NCI-H510A treated with DMSO at 0.1 percent for 48 hours (cell line): ENCODE results near the gene CALM1.

Experiments used
- DNase-seq: peaks from one replicate; lab custom pipeline; 2025; lab: John Stamatoyannopoulos, UW

The CALM1 gene

DNA sequence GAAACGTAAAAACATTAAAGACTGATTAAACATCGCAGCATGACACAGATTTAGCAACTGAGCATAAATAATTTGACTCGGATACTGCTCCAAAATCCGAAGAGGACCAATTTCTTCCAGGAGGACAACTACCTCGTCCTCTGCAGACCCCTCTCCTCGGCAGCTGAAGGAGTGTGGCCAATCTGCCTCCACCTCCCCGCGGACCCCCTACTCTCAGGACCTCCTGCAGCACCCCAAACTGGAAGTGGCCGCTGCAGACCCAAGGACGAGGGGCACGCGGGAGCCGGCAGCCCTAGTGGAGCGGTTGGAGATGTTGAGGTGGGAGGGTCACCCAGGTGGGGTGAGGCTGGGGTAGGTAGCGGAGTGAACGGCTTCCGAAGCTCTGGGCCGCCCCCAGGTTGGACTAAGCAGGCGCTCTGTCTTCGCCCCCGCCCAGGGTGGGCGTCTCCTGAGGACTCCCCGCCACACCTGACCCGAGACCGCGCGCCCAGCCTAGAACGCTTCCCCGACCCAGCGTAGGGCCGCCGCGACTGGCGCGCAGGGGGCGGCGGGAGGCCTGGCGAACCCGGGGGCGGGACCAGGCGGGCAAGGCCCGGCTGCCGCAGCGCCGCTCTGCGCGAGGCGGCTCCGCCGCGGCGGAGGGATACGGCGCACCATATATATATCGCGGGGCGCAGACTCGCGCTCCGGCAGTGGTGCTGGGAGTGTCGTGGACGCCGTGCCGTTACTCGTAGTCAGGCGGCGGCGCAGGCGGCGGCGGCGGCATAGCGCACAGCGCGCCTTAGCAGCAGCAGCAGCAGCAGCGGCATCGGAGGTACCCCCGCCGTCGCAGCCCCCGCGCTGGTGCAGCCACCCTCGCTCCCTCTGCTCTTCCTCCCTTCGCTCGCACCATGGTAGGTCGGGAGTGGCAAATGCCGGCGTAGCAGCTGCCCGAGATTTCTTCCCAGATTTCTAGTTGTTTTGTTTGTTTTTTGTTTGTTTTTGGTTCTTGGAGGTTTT is at the start of gene CALM1:
Gene CALM1, plus strand, starts transcription at position 689 of the 999 bp plus-strand sequence. Its CDS starts 202 bp downstream, at position 891.
- peak; percentile 79 for DNase-seq

DNA sequence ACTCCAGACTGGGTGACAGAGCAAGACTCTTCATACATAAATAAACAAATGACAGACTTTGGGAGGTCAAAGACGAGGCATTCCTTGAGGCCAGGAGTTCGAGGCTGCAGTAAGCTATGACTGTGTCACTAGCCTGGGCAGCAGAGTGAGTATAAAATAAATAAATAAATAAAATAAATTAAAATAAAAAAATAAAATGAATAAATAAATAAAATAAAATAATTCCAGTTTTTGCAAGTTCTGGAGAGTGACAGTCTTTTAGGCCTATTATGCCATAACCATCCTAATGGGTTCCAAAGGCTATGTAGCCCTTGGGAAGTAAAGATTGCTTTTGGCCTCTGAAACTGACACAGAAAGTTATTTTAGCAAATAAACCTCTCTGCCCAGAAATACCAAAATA is 48.6 kb upstream of the CALM1 start:
- DNase-seq: no peak

DNA sequence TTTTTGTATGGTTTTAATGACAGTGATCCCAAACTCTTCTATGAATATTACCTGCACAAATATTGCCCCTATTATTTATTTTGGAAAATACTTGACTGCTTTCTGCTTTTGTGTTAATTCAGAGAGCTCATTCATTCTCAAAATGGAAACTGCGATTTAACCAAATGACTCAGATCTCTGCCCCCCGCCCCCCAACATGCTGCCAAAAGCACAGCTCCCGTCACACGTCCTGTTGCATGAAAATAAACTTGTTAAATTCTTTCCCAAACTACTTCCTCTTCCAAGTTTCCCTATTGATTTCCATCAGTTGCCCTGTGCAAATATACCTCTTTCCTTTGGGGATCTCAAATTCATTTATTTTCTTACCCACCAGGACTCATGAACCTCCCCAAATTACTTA is 47.1 kb upstream of the CALM1 start:
- DNase-seq: no peak

DNA sequence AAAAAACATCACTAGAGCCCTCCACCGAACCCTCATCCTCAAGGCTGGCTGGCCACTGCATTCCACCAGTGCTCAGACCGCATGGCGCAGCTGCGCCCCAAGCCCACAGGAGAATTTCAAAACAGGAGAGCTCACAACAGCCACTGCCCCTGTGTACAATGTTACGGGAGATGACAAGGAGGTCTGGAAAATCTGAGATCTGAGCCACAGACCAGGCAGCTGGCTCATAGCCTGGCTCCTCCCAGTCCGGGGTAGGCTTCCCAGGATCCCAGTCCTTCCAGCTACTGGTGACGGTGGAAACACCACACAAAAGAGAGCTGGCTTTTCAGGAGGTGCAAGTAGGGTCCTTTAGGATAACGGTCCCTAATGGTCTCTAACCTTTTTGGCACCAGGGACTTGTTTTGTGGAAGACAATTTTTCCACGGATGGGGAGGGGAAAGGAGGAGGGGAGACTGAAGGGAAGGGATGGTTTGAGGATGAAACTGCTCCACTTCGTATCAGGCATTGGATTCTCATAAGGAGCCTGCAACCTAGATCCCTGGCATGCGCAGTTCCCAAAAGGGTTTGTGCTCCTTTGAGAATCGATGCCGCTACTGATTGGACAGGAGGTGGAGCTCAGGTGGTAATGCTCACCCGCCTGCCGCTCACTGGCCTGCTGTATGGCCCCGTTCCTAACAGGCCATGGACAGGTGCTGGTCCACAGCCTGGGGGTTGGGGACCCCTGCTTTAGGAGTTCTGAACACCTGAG is 42.1 kb upstream of the CALM1 start:
- DNase-seq: no peak

DNA sequence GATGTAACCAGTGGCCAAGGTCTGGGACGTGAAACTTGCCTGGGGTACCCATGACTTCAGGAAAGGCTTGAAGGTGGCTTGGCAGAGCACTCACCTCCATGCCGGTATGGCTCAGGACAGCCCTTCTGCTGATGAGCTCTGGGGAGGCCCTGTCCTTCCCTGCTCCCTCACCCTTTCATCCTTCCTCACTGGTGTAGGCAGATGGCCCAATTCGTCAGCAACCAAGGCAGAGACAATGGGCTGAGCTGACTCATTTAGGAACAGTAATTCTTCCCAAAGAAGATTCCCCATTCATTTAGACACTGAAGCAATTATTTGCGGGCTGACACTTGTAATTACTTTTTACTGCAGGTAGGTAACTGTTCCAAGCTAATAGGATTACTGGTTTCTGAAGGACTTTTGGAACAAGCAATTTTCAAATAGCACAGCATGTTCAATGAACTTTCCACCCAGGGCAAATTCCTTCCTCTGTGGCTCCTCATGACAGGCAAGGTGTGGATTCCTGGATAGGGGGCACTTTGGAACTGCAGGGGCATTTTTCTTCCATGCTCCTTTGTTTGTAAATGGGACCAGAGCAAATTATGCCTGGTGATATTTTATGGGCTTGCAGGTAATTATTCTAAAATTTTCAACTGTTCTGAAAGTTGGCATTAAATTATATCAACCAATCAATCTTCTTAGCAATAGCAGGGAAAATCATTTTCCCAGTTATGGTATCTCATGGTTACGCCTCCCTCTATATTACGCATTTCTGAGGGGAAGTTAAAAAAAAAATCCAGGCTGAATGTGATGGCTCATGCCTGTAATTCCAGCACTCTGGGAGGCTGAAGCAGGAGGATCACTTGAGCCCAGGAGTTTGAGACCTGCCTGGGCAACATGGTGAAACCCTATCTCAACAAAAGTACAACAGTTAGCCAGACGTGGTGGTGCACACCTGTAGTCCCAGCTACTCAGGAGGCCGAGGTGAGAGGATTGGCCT is 41.0 kb upstream of the CALM1 start:
- no peak for DNase-seq

DNA sequence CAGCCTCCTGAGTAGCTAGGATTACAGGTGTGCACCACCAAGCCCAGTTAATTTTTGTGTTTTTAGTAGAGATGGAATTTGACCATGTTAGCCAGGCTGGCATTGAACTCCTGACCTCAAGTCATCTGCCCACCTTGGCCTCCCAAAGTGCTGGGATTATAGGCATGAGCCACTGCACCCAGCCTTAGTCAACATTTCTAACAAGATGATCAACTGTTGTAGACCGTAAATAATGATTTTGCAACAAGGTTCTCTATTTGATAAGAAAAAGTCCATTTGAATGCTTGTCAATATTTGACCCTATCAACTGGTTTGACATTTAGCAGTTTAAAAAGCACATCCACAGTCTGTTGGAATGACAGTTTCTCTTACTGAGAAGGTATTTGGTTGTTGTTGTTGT is 39.9 kb upstream of the CALM1 start:
- DNase-seq: no peak

DNA sequence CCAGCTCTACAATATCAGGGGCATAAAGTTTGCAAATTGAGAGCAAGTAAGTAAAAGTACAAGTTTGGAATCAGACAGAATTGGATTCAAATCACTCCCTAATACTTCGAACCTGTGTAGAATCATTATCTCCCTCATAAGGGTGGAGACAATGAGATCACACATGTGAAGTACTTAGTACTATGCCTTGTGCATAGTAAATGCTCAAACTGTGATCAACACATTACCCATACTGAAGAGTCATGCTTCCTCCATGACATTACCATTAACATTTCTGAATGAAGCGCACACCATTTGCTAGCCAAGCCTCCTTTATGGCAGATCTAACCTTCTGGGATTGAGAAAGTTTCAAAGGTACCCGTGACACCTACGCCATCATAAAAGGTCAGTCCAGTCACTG is 38.5 kb upstream of the CALM1 start:
- DNase-seq: no peak

DNA sequence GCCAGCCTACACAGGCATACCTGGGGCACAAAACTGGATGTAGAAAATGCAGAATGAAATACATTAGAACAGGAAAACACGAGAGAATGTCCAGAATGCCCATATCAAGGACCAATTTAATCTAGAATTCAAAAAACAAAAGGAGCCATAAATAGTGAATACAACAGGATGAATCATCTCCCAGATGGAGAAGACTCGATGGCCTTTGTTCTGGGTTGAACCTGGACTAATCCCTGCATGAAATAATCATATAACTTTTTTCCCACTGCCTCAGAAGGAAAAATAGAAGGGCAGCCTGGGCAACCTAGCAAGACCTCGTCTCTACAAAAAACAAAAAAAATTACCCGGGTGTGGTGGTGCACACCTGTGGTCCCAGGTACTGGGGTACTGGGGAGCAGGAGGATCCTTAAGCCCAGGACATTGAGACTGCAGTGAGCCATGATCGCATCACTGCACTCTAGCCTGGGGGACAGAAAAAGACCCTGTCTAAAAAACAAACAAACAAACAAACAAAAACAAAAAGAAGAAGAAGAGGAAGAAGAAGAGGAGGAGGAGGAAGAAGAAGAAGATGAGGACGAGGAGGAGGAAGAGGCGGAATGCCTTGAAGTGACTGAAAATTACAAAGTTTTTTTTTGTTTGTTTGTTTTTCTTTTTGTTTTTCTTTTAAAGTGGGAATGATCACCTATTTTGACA is 34.8 kb upstream of the CALM1 start:
- DNase-seq: no peak

DNA sequence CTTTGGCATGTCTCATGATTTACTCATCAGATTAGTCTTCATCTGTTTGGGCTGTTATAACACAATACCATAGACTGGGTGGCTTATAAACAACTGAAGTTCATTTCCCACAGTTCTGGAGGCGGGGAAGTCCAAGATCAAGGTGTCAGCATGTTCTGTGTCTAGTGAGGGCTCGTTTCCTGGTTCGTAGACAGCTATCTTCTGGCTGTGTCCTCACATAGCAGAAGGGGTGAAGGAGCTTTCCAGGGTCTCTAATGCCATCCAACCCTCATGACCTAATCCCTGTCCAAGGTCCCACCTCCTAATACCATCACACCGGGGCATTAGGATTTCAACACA is 34.3 kb upstream of the CALM1 start:
- DNase-seq: no peak

DNA sequence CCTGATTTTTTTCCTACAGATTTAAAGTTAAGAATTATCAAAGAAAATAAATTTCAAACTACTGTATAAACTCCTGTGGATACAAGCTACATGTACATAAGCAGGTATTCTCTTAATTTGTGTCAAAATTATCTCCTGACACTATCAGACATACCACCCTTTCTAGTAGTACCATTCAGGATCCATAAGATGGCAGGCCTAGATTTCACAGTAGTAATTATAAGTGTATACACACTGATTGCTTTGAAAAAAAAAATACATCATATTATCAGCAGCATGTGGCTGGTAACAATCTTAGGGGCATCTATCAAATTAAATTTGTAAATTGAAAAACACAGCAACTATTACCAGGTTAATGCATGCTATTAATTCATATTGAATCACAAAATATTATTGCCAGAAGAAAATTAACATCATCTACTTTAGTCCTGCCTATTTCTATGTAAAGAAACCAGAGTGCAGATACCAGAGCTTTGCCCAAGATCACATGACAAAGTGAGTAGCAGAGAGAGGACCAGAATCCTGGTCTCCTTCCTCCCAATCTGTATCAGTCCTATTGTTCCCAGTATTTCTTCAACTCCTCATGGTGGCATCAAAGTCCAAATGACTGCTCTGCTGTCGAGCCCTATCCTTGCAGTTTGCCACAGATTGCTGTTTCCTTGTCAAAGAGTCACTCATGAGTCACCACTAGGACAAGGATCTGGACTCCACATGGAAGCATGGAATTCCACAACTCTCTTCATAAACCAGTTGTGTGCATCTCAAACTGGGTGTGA is 27.7 kb upstream of the CALM1 start:
- no peak for DNase-seq

DNA sequence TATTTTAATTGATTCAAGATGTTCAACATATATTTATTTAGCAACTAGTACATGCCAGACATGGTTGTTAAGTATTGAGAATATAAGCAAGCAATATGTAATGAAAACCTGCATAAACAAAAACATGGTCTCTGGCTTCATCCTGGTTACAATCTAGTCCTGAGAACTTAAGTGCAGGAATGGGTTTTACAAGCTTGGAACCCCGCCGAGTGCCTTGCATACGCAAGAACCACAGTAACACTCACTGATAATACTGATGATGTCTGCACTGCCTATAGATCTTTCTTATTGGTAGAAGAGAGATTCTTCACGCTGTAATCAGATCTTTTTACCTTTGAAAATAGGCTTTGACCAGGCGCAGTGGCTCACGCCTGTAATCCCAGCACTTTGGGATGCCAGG is 22.9 kb upstream of the CALM1 start:
- DNase-seq: no peak

DNA sequence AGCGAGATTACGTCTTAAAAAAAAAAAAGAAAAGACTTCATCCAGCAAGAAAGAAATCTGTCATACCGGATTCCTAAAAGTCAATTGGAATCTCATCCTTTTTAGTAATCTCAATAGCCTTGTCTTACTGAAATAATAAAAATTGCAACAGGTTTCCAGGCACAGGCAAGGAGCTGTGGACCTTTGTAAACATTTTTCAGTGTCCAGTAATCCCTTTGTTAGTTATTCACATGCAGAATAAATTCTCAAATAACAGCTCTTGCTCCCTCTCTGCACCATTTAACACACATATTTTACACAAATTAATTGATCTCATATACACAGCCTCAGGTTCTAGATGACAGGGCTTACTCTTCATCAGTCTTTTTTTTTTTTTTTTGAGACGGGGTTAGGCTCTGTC is 22.0 kb upstream of the CALM1 start:
- no peak for DNase-seq

DNA sequence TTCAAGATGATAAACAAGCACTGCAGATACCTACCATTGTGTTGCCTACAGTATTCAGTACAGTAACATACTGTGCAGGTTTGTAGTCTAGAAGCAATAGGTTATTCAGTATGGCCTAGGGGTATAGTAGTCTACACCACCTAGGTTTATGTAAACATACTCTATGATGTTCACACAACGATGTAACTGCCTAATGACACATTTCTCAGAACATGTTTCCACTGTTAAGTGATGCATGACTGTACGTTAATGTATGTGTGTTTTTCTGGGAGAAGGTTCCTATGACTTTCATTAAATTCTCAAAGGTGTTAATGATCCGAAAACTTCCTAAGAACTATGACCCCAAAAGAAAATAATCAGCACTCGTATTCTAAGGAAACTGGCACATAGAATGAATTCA is 20.9 kb upstream of the CALM1 start:
- peak; percentile 18 for DNase-seq

DNA sequence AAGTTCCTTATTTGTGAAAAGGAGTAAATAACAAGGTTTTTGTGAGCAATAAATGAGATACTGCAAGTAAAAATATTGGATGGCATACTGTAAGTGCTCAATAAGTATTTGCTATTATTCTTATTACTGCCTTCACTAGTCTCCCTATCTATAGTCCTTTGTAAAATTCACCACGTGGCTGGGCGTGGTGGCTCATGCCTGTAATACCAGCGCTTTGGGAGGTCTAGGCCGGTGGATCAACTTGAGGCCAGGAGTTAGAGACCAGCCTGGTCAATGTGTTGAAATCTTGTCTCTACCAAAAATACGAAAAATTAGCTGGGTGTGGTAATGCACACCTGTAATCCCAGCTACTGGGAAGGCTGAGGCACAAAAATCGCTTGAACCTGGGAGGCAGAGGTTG is 18.6 kb upstream of the CALM1 start:
- DNase-seq: no peak

DNA sequence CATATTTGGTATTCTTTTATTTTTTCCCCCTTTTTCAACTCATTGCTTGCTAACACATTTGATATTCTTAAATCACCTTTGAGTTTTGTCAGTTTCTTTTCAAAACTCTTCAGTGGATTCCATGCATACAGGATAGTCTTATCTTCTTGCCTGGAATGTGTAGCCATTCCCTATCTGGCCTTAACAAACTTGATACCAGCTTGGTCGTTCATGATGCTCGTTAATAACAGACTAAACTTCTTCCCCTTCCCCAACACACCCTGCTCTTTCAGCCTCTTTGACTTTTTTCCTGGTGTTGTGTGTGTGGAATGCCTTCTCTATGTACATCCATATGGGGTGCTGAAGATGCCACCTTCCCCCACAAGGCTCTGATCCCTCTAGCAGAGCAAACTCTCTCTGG is 17.7 kb upstream of the CALM1 start:
- no peak for DNase-seq

DNA sequence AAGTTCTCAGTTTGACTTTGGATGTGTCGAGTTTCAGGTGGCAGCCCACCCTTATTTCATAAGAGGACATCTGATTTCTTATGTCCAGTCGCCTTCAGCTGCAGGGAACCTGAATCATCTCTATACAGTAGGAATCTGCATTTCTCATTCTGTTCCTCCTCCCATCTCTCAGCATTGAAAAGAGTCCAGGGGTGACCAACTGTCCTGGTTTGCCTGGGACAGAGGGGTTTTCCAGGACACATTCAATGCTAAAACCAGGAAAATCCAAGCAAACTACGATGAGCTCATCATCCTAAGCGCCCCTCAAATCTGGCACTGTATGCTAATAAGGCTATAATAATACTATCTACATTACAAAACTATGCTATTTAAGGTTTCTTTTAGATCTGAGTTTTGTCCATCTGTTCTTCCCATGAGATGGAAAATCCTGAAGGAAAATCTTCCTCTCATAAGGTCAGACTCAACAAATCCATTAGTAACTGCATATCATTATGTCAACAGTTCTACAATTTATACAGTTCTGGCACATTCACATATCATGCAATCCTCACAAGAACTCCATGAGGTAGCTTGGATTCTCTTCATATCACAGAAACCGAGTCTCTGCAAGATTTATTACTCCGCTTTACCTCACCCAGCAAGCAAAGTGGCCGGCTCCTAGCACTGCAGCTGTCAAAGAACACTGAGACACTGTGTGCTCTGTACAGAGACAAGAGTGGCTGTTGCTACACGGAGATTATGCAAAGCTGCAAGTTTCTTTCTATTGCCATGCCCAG is 15.6 kb upstream of the CALM1 start:
- DNase-seq: peak; percentile 65

DNA sequence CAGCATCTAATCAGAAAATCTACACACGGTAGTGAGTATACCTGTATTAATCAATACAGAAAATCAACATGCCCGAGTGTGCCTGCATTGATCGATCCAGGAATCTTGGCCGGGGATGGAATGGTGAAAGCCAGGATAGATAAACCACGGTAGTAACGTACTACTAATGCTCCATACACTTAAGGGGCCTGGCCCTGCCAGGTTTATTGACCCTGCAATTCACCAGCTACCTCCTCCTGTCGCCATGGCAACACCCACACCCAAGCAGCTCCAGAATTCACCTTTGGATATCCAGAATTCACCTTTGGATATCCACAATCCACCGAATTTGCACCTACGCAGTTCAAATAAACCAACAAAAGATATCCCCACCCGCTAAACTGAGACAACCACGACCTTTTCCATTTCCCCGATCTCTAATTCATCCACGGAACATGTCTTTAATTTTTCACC is 14.8 kb upstream of the CALM1 start:
- DNase-seq: peak; percentile 81

DNA sequence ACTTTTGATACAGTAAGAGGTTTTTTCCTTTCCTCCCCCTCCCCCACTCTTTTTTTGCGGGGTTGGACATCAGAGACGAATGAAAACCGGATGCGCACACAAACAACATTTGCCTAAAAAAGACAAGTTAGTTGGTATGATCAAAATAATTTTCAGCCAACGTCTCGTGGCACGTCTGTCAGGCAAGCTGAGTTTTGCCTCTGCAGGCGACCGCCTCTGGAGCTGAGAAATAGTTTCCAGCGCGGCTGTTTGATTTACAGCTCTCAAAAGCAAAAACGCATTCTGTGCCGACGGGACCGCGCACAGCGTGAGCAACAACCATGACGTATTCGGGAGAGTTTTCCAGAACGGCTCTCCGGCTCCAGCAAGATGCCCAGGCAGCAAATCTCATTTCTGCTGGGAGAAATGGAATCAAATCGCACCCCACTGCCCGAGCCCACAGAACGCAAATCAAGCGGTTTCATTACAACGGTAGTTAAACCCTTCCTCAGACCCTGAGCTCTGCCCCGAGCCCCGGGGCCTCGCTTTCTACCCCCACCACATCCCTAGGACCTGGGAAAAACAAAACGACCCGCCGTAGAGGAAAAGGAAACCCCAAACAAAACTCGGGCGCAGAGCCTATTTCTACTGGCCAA is 14.2 kb upstream of the CALM1 start:
- peak; percentile 64 for DNase-seq

DNA sequence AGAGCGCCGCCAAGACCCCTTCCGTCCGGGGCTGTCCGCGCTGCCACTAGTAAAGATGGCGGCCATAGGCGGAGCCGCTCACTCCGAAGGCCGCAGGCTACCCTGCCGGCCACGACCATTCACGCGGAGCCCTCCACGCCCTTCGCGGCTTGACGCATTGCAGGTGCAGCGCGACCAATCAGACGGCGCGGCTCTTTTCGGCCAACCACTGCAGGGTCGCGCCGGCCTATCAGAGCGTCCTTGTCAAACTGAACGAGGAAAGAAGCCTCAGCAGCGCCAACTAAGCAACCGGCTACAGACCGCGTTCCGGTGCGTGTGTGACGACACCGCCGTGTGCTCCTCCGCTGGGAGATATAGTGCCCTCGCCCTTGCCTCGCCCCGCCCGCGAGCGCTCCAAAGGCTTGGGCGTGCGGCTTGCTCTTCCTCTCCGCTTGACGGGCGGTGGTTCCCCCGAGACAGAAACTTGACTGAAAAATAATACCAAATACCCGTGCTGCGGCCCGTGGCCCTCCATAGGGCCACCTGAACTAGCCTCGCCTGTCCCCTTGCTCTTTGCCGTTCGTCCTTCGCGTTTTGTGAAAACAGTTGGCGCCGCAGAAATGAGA is 13.6 kb upstream of the CALM1 start:
- DNase-seq: peak; percentile 98
